GM23338 (cell line): ENCODE measurements around the gene S100Z.

Experiments used
- CREB1 ChIP-seq: fragments of 250-450 bp; sonication (Bioruptor Pico); IDR thresholded peaks from 2 replicates; pipeline ENCODE4 v1.5.0; 2020; ENCODE audit warnings: low read depth, mild to moderate bottlenecking, moderate library complexity
- CTCF ChIP-seq, 2 experiments: fragments of 200-600 bp in 1 of 2; sonication (generic) in 1 of 2; conservative IDR thresholded peaks; 2 replicates each; pipeline versions ENCODE4 v1.5.1 to v1.6.1; 2016 to 2017; ENCODE audit warnings: antibody characterized with exemption in 2 of 2, low read depth in 2 of 2, mild to moderate bottlenecking in 2 of 2, moderate library complexity in 1 of 2
- ETS1 ChIP-seq: IDR thresholded peaks from 2 replicates; pipeline ENCODE4 v1.6.1; 2016; ENCODE audit warnings: antibody characterized with exemption
- EZH2 ChIP-seq: fragments of 200-600 bp; sonication (generic); IDR thresholded peaks from one replicate; pipeline ENCODE4 v1.8.0; 2017; ENCODE audit warnings: antibody characterized with exemption, mild to moderate bottlenecking, low read depth; ENCODE audit not compliant: unreplicated experiment
- EZH2phosphoT487 ChIP-seq: fragments of 200-600 bp; sonication (generic); IDR thresholded peaks from one replicate; pipeline ENCODE4 v1.8.1; 2018; ENCODE audit warnings: antibody characterized with exemption; ENCODE audit not compliant: unreplicated experiment
- JUNB ChIP-seq: IDR thresholded peaks from one replicate; pipeline ENCODE4 v1.6.1; 2016; ENCODE audit warnings: antibody characterized with exemption; ENCODE audit not compliant: unreplicated experiment
- NANOG ChIP-seq: IDR thresholded peaks from 2 replicates; pipeline ENCODE4 v1.6.1; 2016; ENCODE audit warnings: antibody characterized with exemption, borderline replicate concordance
- POLR2AphosphoS5 ChIP-seq: IDR thresholded peaks from 2 replicates; pipeline ENCODE4 v1.6.1; 2016; ENCODE audit warnings: antibody characterized with exemption, low read depth
- REST ChIP-seq: IDR thresholded peaks from one replicate; pipeline ENCODE4 v1.6.1; 2018; ENCODE audit warnings: antibody characterized with exemption; ENCODE audit not compliant: unreplicated experiment
- STAT1 ChIP-seq: IDR thresholded peaks from one replicate; pipeline ENCODE4 v1.6.1; 2016; ENCODE audit warnings: antibody characterized with exemption; ENCODE audit not compliant: unreplicated experiment
- ZNF114 ChIP-seq: fragments of 250-450 bp; sonication (Bioruptor Pico); IDR thresholded peaks from 2 replicates; pipeline ENCODE4 v1.5.0; 2020; ENCODE audit warnings: mild to moderate bottlenecking, moderate library complexity
- ZNF331 ChIP-seq: fragments of 250-450 bp; sonication (Bioruptor Pico); IDR thresholded peaks from 2 replicates; pipeline ENCODE4 v1.5.0; 2020; ENCODE audit warnings: low read depth, mild to moderate bottlenecking, moderate library complexity

GRCh38 chr5:76821136-76821535 is 28.7 kb upstream of the S100Z start:
- TF ChIP-seq CTCF (conservative IDR thresholded peaks at IDR 0.05; ENCODE audit: low read depth in 2 of 2) (0 out of 4 replicates have a peak, but pooled peaks of 1 of the 2 experiments have one; percentile 4), EZH2 (no peak), ZNF331 (CRISPR knock-in tag) (no peak), JUNB (no peak), REST (no peak), EZH2phosphoT487 (no peak), STAT1 (no peak), CREB1 (CRISPR knock-in tag) (no peak), POLR2AphosphoS5 (no peak), ETS1 (no peak), NANOG (no peak), ZNF114 (CRISPR knock-in tag) (no peak)
